H1 (cell line): ENCODE measurements around the gene KCNE3. TPM values are rescaled to one million over a fixed set of nuclear protein-coding genes. Genes with fewer than 3 reads are reported as not detected.
A peak's percentile ranks its signal among the peaks of the same experiment; 100 is the strongest.

ENCODE experiments used
- CTCF ChIA-PET: fragments of 300-600 bp; sonication (Branson Sonifier 250); formaldehyde crosslinking; loops from one replicate; lab custom pipeline; 2021; ENCODE audit not compliant: partially characterized antibody; lab: Charles Lee
- POLR2A ChIA-PET: fragments of 300-600 bp; sonication (Branson Sonifier 250); formaldehyde crosslinking; loops from one replicate; lab custom pipeline; 2021; ENCODE audit warnings: inconsistent platforms; ENCODE audit not compliant: partially characterized antibody; lab: Charles Lee
- DNase-seq, 2 experiments: peaks; one replicate each; pipeline versions ENCODE4 v3.0.0 to v3.0.0-alpha.2; 2010 to 2022; ENCODE audit warnings: low spot score in 2 of 2, low read depth in 1 of 2, mixed read lengths in 1 of 2
- FAIRE-seq: peaks from 2 replicates; lab custom pipeline; 2011; peaks lifted over from hg19 to GRCh38; lab: Jason Lieb, UNC
- H2AFZ ChIP-seq: 2 replicates; pipeline ENCODE4 v1.8.1; 2012; ENCODE audit warnings: low read length, inconsistent platforms
- H2AK5ac ChIP-seq: 2 replicates; pipeline ENCODE4 v1.6.1; 2013; ENCODE audit warnings: low read depth, low read length
- H2BK120ac ChIP-seq: replicated peaks from 2 replicates; pipeline ENCODE3; 2013; ENCODE audit warnings: low read depth, low read length, inconsistent platforms
- H2BK12ac ChIP-seq: 2 replicates; pipeline ENCODE4 v1.6.1; 2013; ENCODE audit warnings: low read depth, low read length
- H2BK15ac ChIP-seq: 2 replicates; pipeline ENCODE4 v1.6.1; 2013; ENCODE audit warnings: low read length
- H2BK20ac ChIP-seq: 2 replicates; pipeline ENCODE4 v1.6.1; 2013; ENCODE audit warnings: low read length
- H2BK5ac ChIP-seq: 2 replicates; pipeline ENCODE4 v1.6.1; 2013; ENCODE audit warnings: low read depth, low read length
- H3K14ac ChIP-seq: 2 replicates; pipeline ENCODE4 v1.6.1; 2013; ENCODE audit warnings: inconsistent platforms; ENCODE audit not compliant: insufficient read length
- H3K18ac ChIP-seq: 2 replicates; pipeline ENCODE4 v1.6.1; 2013; ENCODE audit warnings: low read length; ENCODE audit errors: extremely low read depth
- H3K23ac ChIP-seq: 2 replicates; pipeline ENCODE4 v1.6.1; 2013; ENCODE audit warnings: inconsistent platforms; ENCODE audit not compliant: insufficient read length
- H3K23me2 ChIP-seq: 2 replicates; pipeline ENCODE4 v1.6.1; 2013; ENCODE audit warnings: low read depth, low read length
- H3K27ac ChIP-seq: 2 replicates; pipeline ENCODE4 v1.6.1; 2011; ENCODE audit warnings: low read depth, low read length, inconsistent platforms
- H3K27me3 ChIP-seq, 4 experiments: replicated peaks in 1 of 4; 1 replicate in 1 of 4; 2 replicates in 3 of 4; pipeline versions ENCODE4 v1.6.1 to v1.8.1; 2011 to 2013; ENCODE audit warnings: low read length in 3 of 4, mild to moderate bottlenecking in 3 of 4, inconsistent platforms in 2 of 4, mixed read lengths in 2 of 4, moderate library complexity in 1 of 4; ENCODE audit not compliant: control insufficient read depth in 3 of 4, insufficient read depth in 3 of 4; ENCODE audit errors: extremely low read depth in 1 of 4
- H3K36me3 ChIP-seq, 4 experiments: 2 replicates each; pipeline versions ENCODE4 v1.6.1 to v1.8.1; 2011 to 2013; ENCODE audit warnings: mild to moderate bottlenecking in 4 of 4, low read length in 3 of 4, moderate library complexity in 2 of 4, control low read depth in 1 of 4, inconsistent platforms in 1 of 4; ENCODE audit not compliant: insufficient read depth in 4 of 4, control insufficient read depth in 2 of 4
- H3K4ac ChIP-seq: replicated peaks from 2 replicates; pipeline ENCODE3; 2013; ENCODE audit warnings: low read length, low read depth, mixed read lengths, inconsistent platforms; ENCODE audit not compliant: insufficient read length
- H3K4me1 ChIP-seq, 4 experiments: replicated peaks in 1 of 4; 1 replicate in 1 of 4; 2 replicates in 3 of 4; pipeline versions ENCODE4 v1.6.1 to v1.8.1; 2011 to 2013; ENCODE audit warnings: low read length in 3 of 4, inconsistent platforms in 2 of 4, mixed read lengths in 1 of 4; ENCODE audit not compliant: insufficient read depth in 4 of 4, control insufficient read depth in 3 of 4
- H3K4me2 ChIP-seq, 2 experiments: 2 replicates each; pipeline versions ENCODE4 v1.6.1 to v1.8.1; 2011 to 2013; ENCODE audit warnings: low read depth in 2 of 2, low read length in 2 of 2, control low read depth in 1 of 2, inconsistent platforms in 1 of 2, mild to moderate bottlenecking in 1 of 2; ENCODE audit not compliant: insufficient read depth in 1 of 2
- H3K4me3 ChIP-seq, 4 experiments: fragments of 200-600, 300-600 bp in 1 of 4; sonication (generic), shearing (Covaris generic), sonication (Bioruptor Twin) in 1 of 4; 2 replicates each; pipeline versions ENCODE4 v1.5.1 to v1.8.1; 2011 to 2016; ENCODE audit warnings: low read length in 4 of 4, low read depth in 3 of 4, control low read depth in 2 of 4, inconsistent platforms in 2 of 4, mild to moderate bottlenecking in 2 of 4, mixed read lengths in 1 of 4, moderate library complexity in 1 of 4; ENCODE audit not compliant: insufficient read depth in 2 of 4; ENCODE audit errors: extremely low read depth in 1 of 4
- H3K56ac ChIP-seq: replicated peaks from 2 replicates; pipeline ENCODE3; 2013; ENCODE audit warnings: low read depth, mild to moderate bottlenecking, mixed read lengths, low read length, inconsistent platforms; ENCODE audit not compliant: insufficient read length
- H3K79me1 ChIP-seq: 2 replicates; pipeline ENCODE4 v1.6.1; 2013; ENCODE audit warnings: low read depth, low read length, control low read depth
- H3K79me2 ChIP-seq, 2 experiments: 2 replicates each; pipeline versions ENCODE4 v1.6.1 to v1.8.1; 2012 to 2013; ENCODE audit warnings: low read length in 2 of 2, mild to moderate bottlenecking in 2 of 2, inconsistent platforms in 1 of 2; ENCODE audit not compliant: insufficient read depth in 2 of 2, control insufficient read depth in 1 of 2
- H3K9ac ChIP-seq, 4 experiments: replicated peaks in 1 of 4; 1 replicate in 1 of 4; 2 replicates in 3 of 4; pipeline versions ENCODE4 v1.6.1 to v1.8.1; 2011 to 2013; ENCODE audit warnings: low read depth in 3 of 4, low read length in 3 of 4, control low read depth in 2 of 4, mild to moderate bottlenecking in 2 of 4, moderate library complexity in 2 of 4, inconsistent platforms in 1 of 4; ENCODE audit errors: extremely low read depth in 1 of 4
- H3K9me3 ChIP-seq, 2 experiments: 2 replicates each; pipeline versions ENCODE4 v1.6.1 to v1.8.1; 2012 to 2013; ENCODE audit warnings: mild to moderate bottlenecking in 2 of 2, moderate library complexity in 2 of 2, control low read depth in 1 of 2, inconsistent platforms in 1 of 2, low read depth in 1 of 2, low read length in 1 of 2, mixed read lengths in 1 of 2; ENCODE audit not compliant: insufficient read depth in 2 of 2
- H4K20me1 ChIP-seq, 2 experiments: replicated peaks in 1 of 2; 2 replicates each; pipeline versions ENCODE3 to v1.8.1; 2011 to 2013; ENCODE audit warnings: inconsistent platforms in 2 of 2, low read length in 2 of 2, mild to moderate bottlenecking in 1 of 2; ENCODE audit not compliant: insufficient read depth in 2 of 2, control insufficient read depth in 1 of 2
- H4K5ac ChIP-seq: 2 replicates; pipeline ENCODE4 v1.6.1; 2013; ENCODE audit warnings: low read length, low read depth, mixed read lengths, inconsistent platforms; ENCODE audit not compliant: insufficient read length
- H4K8ac ChIP-seq: 2 replicates; pipeline ENCODE4 v1.8.0; 2013; ENCODE audit warnings: mild to moderate bottlenecking, moderate library complexity, low read length, inconsistent platforms; ENCODE audit not compliant: insufficient read depth; ENCODE audit errors: extremely low read depth
- H4K91ac ChIP-seq: replicated peaks from 2 replicates; pipeline ENCODE3; 2013; ENCODE audit warnings: low read length, mixed read lengths, inconsistent platforms; ENCODE audit not compliant: insufficient read length
- CHD1 ChIP-seq: IDR thresholded peaks from 2 replicates; pipeline ENCODE4 v1.6.1; 2012; ENCODE audit warnings: low read depth, low read length, improper control_type of control experiment
- CTBP2 ChIP-seq: IDR thresholded peaks from 2 replicates; pipeline ENCODE4 v1.7.0; 2011; ENCODE audit warnings: borderline replicate concordance, mild to moderate bottlenecking, moderate library complexity, mixed read lengths, low read length; ENCODE audit not compliant: insufficient read depth, insufficient read length
- EGR1 ChIP-seq: IDR thresholded peaks from 2 replicates; pipeline ENCODE4 v1.6.1; 2011; ENCODE audit warnings: low read depth, low read length, borderline replicate concordance
- HDAC6 ChIP-seq: IDR thresholded peaks from one replicate; pipeline ENCODE4 v1.7.1; 2012; ENCODE audit warnings: low read depth, mild to moderate bottlenecking, inconsistent platforms, low read length, moderate library complexity
- JUND ChIP-seq: IDR thresholded peaks from 2 replicates; pipeline ENCODE4 v1.6.1; 2011; ENCODE audit warnings: mild to moderate bottlenecking, improper control_type of control experiment, low read length
- KDM4A ChIP-seq: IDR thresholded peaks from one replicate; pipeline ENCODE4 v1.7.1; 2012; ENCODE audit warnings: low read depth, mild to moderate bottlenecking, moderate library complexity, low read length, inconsistent platforms; ENCODE audit not compliant: severe bottlenecking
- POLR2AphosphoS5 ChIP-seq: IDR thresholded peaks from 2 replicates; pipeline ENCODE4 v1.6.1; 2011; ENCODE audit warnings: low read depth, low read length
- RFX5 ChIP-seq: IDR thresholded peaks from 2 replicates; pipeline ENCODE4 v1.6.1; 2011; ENCODE audit warnings: low read depth, low read length, improper control_type of control experiment, borderline replicate concordance
- TAF1 ChIP-seq: IDR thresholded peaks from 2 replicates; pipeline ENCODE4 v1.6.1; 2011; ENCODE audit warnings: mild to moderate bottlenecking, low read depth, low read length
- WGBS, 2 experiments: shearing (Covaris generic) in 1 of 2; methylation state at CpG; one replicate each; pipeline versions ENCODE4 v1.1.6 to v1.1.7; 2013 to 2015; ENCODE audit warnings: low lambda C conversion rate in 2 of 2, mixed read lengths in 2 of 2, inconsistent platforms in 1 of 2, low coverage in 1 of 2, missing lambda C conversion rate in 1 of 2; ENCODE audit not compliant: insufficient replicate concordance in 2 of 2, insufficient coverage in 1 of 2, insufficient read length in 1 of 2; ENCODE audit errors: extremely low coverage in 1 of 2, missing lambda C conversion rate in 1 of 2; 5-methylcytosine and 5-hydroxymethylcytosine counted together
- polyA plus RNA-seq, 7 experiments: library from polyadenylated mRNA; depleted of rRNA in 3 of 7; stranded (reverse) in 5 of 7; unstranded in 2 of 7; fragments of >200 nt in 5 of 7; fragments of 200-250 nt in 2 of 7; gene quantifications; 1 replicate in 5 of 7; 2 replicates in 1 of 7; 4 replicates in 1 of 7; pipeline versions ENCODE4 v1.2.1 to v1.2.3, GENCODE V29; 2011 to 2013; ENCODE audit warnings: missing spikeins in 2 of 7, mixed read lengths in 2 of 7
- total RNA-seq: library from RNA; stranded (reverse); fragmentation: NEBNext Ultra II Directional; extraction: Animal tissue kit (Norgen Biotek cat#: 25700); gene quantifications from 2 replicates; pipeline ENCODE4 v1.2.1, GENCODE V29; 2021
- TF ChIP-seq, protein P1 (sequence below): IDR thresholded peaks from 2 replicates; pipeline ENCODE4 v1.6.1; 2012; ENCODE audit warnings: inconsistent platforms
- TF ChIP-seq, protein P2 (sequence below): IDR thresholded peaks from 2 replicates; pipeline ENCODE4 v1.6.1; 2011; ENCODE audit warnings: low read depth, mild to moderate bottlenecking, low read length; ENCODE audit not compliant: insufficient read depth

Gene KCNE3
- total and polyA plus RNA-seq, 2 of the 8 experiments (the other 6 are each of a cell fraction or from before 2014, with no cell fraction given), result 1.9 to 3.5 TPM

GRCh38 chr11:74462631-74463030, 4.7 kb downstream of the KCNE3 start:
- no peak for FAIRE-seq
- CTCF ChIA-PET, result interaction anchor here (1.2 to 5.3 kb wide), 9 partner anchors 10 to 126 kb away, joined by 3 to 42 read pairs (median 5); partner anchors contain the start of gene PGM2L1

More at GRCh38 chr11:74462631-74463030, 4.7 kb downstream of the KCNE3 start:
- Histone ChIP-seq H3K79me2 (no peaks in the 10 kb centered on the region), H2BK5ac (no peak overlapping the region), H3K4me1 (peaks cover under 1 to 11% (median 6%) of the 10 kb centered on the region in 4 experiments), H3K23me2 (no peaks in the 10 kb centered on the region; the same call in 1 of the 2 replicates), H2BK12ac (no peak overlapping the region), H2AK5ac (no peak overlapping the region), H2AFZ (no peak overlapping the region), H3K27me3 (peaks cover 0 to 5% (median 0%) of the 10 kb centered on the region in 4 experiments; a peak in 3 of 7 replicates), H3K9me3 (no peaks in the 10 kb centered on the region), H3K79me1 (no peaks in the 10 kb centered on the region), H4K8ac (no peak overlapping the region), H3K4me3 (no peak overlapping the region), H2BK120ac (no peak overlapping the region), H3K23ac (no peak overlapping the region), H3K36me3 (no peaks in the 10 kb centered on the region), H2BK20ac (peak overlapping the region; percentile 26; the same call in 1 of the 2 replicates), H3K4ac (no peak overlapping the region), H3K4me2 (no peak overlapping the region), H2BK15ac (no peak overlapping the region), H4K5ac (no peak overlapping the region), H4K20me1 (no peaks in the 10 kb centered on the region), H3K18ac (no peak overlapping the region), H3K56ac (no peak overlapping the region), H4K91ac (no peak overlapping the region), H3K14ac (no peak overlapping the region), H3K9ac (no peak overlapping the region), H3K27ac (no peak overlapping the region)
- no peak for DNase-seq
- POLR2A ChIA-PET, result interaction anchor here (1.3 kb wide), 1 partner anchor 31 kb away, joined by 5 read pairs; the partner anchor contains the start of gene LIPT2
- WGBS, 2 experiments, result 94% methylated on average over 5 of the region's 5 CpGs; no CpG with 5 or more reads in 1 of the 2 experiments
- no peak for TF ChIP-seq JUND
- TF ChIP-seq POLR2AphosphoS5, result no peak
- TF ChIP-seq HDAC6, result no peak
- TF ChIP-seq CHD1, result no peak
- no peak for TF ChIP-seq RFX5
- TF ChIP-seq KDM4A, result no peak
- TF ChIP-seq TAF1, result no peak
- TF ChIP-seq, protein P1, sequence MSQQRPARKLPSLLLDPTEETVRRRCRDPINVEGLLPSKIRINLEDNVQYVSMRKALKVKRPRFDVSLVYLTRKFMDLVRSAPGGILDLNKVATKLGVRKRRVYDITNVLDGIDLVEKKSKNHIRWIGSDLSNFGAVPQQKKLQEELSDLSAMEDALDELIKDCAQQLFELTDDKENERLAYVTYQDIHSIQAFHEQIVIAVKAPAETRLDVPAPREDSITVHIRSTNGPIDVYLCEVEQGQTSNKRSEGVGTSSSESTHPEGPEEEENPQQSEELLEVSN, result no peak
- TF ChIP-seq CTBP2, result no peak
- TF ChIP-seq EGR1, result no peak
- TF ChIP-seq, protein P2, sequence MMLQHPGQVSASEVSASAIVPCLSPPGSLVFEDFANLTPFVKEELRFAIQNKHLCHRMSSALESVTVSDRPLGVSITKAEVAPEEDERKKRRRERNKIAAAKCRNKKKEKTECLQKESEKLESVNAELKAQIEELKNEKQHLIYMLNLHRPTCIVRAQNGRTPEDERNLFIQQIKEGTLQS, result no peak
